Epidermal melanocyte (primary cell): ENCODE data around the gene PLPP3.

Experiments
- DNase-seq: peaks from one replicate; pipeline ENCODE4 v3.0.0; 2011; ENCODE audit warnings: low spot score; ENCODE audit not compliant: insufficient read length

The PLPP3 gene

DNA sequence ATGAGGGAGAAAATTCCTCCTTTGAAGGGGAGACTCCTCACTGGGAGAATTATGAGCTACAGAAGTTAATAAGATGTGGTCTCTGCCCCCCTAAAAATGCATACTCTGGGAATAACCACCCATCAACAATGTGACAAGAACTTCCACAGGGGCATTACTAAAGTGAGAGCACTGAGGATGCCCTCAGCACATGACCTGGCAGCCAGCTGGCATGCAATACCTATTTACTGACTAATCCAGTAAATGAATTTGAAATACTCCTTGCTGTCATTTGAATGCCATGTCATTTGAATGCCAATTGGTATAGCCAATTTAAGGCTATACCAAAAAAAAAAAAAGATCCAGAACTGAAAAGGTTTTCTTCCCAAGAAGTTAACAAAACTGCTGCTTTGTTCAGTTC is 30.8 kb downstream of the PLPP3 start:
- no peak for DNase-seq

DNA sequence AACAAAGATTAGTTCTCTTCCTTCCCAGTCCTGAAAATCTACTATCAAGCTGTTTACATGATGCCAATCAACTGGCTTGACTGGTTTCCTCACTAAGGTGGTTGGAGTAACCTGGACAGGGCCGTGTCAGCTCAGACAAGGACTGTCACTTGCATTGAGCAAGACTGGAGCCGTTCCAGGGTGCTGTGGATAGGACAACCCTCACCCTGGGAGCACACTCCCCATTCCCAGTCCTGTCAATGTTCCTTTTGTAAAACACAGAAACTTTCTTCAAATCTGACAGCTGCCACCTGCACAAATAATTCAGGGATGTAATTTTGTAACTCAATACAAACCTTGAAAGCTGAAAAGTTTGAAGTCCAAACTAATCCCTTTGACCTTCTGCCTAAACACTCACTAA is 31.4 kb downstream of the PLPP3 start:
- DNase-seq, result no peak

DNA sequence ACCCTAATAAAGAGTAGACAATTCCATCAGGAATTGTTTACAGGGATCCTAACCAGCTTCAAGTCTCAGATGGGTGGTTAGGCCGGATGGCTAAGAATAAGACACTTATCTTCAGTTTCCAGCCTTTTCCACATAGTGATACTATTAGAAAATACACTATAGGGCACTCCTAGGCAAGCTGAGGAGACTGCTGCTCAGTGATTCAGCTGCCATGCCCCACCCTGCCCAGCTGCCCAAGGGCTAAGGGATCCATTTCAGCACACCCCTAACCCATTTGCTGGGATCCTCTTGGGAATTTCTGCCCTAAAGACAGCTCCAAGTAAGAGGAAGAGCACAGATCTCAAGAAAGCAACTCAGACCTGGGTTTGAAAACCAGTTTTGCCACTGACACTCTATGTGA is 31.9 kb downstream of the PLPP3 start:
- DNase-seq, result no peak

DNA sequence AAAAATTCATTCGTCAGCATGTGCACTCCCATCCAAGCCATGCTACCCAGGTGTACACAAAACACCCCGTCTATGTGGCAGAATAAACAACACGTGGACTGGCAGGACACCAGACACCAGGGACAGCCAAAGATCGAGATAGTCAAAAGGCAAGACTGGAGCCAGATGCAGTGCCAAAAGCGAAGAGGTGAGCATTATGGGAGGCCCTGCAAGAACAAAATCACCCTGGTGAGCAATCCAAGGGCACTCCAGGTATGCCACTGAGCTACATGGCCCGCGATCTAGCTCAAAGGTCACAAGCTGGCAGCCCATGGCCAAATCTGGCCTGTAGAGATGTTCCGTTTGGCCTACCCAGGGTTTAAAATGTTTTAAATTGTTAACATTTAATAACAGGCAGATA is 33.7 kb downstream of the PLPP3 start:
- no peak for DNase-seq

DNA sequence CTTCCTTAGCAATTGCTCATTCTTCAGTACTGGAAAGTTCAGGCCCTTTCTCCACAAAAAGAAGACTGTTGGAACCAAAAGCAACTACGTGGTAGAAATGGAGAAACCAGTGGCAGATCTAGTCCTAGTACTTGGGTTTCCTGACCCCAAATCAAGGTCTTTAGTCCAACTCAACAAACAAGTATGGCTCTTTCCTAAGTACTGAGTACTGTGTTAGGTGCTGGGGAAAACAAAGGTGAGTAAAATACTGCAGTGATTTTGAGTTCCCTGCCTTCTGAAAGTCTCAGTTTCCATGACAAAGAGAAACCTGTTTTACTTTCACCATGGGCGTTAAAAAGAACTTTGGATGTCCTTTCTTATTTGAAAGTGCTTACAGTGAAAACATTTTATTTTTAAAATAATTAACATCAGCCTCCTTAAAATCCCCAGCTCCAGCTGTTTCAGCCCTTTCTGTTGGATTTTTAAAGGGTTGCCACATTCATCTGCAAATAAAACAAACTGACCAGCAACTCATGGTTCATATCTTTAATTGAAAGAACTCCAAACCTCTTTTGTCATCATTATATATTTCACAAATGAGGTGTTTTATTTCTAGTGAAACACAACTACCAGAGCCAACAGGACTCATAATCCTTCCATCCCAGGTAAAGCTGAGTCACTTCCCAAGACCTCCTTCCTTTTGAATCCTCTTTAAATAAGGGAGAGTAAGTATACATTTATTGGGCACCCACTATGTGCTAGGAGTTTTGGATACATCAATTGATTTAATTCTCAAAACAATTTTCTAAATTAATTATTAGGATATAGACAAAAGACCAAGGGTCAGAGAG is 35.4 kb downstream of the PLPP3 start:
- DNase-seq, result no peak

DNA sequence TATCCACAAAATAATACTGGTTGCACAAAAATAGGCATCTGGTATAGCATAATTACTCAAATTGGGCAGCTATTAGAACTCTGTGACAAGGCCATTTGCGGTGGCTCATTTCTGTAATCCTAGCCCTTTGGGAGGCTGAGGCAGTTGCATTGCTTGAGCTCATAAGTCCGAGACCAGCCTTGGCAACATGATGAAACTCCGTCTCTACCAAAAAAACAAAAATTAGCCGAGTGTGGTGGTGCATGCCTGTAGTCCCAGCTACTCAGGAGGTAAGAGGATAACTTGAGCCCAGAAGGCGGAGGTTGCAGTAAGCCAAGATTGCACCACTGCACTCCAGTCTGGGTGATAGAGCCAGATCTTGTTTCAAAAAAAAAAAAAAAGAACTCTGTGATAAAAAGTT is 36.7 kb downstream of the PLPP3 start:
- no peak for DNase-seq

DNA sequence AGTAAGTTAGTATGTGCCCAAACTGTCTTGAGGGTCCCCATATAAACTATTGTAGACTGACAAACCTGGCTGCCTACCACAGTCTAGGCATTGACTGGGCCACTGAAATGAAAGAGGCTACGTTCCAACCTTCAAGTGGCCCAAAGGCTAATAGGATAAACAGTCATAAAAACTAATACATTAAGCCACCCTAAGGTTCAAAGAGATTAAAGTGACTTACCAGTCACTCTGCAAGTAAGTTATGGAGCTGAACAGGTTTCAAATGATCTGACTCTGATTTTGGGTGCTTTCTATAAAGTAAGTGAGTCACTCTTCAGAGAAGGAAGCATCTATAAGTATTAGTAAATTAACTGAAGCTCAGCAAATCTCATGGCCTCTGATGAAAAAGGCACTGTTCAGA is 38.0 kb downstream of the PLPP3 start:
- DNase-seq, result no peak

DNA sequence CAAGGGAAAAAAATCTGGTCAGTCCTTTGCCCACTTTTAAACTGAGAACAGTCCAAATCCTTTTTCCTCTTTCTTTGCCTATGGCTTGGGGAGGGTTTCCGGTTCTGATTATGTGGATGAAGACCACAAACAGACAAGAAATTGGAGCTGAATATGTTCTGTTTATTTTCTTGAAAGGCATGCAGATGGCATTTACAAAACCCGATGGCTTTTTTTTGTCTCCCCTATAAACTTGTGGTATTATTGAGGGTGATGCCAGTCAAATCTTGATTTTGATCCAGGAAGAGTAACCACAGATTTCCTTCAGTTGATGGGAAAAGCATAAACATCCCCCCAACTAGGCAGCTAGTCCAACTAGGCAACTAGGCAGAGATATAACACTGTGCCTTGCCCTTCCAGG is 38.9 kb downstream of the PLPP3 start:
- no peak for DNase-seq

DNA sequence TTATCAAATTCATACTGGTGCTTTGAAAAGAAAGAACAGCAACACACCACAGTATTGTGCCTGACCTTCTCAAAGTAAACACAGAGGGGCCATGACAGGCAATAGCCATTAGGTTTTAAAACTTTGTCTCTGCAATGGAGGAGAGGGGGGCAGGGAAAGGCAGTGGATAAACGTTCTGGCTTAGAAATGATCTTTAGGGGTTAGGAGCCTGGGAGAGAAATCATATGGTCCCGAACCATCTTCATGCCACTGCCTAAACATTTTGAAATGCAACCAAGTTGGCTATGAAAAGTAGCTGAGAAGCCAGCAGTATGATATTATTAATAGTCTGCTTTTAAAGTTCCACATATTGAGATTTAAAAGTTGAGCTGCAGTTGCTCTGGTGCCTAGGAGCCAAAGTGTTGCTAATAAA is 39.8 kb downstream of the PLPP3 start:
- no peak for DNase-seq

DNA sequence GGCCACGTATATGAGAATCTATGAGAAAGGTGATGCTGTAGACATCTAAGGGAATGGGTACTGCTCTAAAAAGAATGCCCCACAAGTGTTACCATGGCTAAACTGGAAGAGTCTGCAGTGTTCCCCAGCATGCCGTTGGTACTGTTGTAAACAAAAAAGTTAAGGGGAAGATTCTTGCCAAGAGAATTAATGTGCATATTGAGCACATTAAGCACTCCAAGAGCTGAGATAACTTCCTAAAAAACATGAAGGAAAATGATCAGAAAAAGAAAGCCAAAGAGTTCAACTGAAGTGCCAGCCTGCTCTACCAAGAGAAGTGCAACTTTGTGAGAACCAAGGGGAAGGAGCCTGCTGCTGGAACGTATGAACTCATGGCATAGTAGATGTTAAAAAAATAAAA is 40.8 kb downstream of the PLPP3 start:
- no peak for DNase-seq

DNA sequence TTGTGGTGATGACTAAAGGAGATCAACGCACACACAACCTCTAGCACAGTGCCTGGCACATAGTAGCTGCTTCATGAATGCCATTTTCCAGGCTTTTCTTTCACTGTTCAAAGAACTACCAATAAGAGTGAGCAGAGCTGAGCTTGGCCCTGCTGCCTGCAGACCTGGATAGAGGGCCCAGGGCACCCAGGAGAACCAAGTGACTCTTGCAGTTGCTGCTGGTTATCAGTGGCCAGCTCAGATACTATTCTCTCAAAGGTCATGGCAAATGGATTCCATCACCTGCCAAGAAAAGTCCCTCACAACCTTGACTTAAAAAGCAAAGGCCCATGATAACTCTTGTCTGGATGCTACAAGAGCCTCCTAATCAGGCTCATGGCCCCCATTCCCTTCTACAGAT is 41.7 kb downstream of the PLPP3 start:
- no peak for DNase-seq

DNA sequence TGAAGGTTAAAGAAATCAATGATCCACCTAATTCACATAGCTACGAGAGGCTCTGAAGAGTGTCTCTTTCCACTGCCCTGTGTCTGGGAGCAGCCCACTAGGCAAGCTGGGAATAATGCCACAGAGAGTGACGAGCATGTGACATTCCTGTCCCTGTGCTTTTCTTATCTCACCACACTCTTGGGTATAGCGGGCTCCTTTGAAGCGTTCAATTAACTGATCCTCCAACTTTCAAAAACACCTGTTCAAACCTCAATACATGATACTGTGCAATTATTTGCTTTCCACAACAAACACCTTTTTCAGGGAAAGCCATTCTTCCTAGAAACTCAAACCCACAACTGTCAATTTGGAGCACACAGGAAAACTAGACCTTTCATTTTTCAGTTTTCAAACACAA is 43.4 kb downstream of the PLPP3 start:
- DNase-seq, result no peak

DNA sequence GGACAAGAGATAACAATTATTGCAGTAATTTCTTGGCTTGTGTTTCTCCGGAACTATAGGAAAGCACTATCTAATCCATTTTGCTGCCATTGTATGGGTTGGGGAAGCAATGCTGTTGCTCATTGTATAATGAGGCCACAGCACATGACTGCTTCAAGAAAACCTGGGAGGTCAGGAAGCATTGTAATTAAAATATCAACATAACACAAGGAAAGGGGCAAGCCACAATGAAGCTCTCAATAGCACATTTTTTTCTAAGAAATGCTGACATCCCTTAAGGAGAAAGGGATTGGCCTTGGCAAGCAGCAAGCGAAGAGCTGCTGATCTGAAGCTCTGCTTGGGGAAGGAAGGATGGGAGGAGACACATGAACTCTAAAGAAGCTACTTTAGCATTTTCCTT is 44.0 kb downstream of the PLPP3 start:
- no peak for DNase-seq

DNA sequence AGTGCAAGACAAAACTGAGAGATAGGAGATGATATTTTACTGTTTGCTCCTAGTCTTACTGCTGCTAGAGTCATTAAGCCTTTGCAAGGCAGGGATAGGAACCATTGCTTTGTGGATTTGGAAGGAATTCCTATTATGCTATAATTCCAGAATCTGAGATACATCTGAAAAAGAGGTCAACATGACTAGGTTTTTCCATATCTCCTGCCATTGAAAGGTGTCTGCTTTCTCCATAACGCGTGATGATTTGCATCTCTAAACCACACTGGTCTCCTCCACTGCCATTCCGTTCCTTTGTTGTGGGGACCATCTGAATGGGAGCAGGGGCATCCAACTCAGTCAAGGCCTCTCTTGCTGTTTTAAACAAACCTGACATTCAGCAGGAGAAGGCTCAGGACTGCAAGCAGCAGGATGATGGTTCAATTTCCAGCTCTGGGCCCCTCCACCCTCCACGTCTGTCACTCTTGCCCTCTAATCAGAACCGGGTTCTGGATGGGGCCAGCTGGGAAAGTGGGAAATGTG is 45.2 kb downstream of the PLPP3 start:
- no peak for DNase-seq

DNA sequence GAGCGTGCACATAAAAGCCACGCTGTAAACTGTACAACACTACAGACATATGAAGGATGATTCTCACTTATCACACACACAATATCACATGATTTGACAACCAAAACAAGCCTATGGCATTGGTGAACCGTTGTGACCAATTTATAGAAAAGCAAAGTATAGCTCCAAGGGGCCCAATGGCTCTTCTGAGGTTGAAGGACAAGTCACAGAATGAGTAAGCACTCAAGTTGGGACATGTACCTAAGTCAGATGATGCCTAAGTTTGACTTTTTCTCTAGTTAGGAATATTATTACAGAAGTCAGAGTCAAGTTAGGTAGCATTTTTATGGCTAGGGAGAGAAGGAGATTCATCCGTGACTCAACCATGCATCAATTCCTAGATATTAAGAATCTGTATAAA is 45.7 kb downstream of the PLPP3 start:
- no peak for DNase-seq

DNA sequence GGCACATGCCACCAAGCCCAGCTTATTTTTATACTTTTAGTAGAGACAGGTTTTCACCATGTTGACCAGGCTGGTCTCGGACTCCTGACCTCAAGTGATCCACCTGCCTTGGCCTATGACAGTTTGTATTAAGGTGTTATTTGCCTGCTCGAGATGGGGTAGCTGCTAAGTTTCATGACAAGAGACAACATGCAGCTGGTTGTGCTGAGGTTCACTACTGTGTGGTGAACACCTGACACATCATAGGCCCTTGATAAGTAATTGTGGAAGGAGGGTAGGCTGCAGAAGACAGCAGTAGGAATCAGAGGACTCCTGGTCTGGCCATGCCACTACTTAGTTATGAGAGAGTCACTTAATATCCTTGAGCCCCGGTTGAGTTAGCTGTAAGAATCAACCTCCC is 46.2 kb downstream of the PLPP3 start:
- no peak for DNase-seq

DNA sequence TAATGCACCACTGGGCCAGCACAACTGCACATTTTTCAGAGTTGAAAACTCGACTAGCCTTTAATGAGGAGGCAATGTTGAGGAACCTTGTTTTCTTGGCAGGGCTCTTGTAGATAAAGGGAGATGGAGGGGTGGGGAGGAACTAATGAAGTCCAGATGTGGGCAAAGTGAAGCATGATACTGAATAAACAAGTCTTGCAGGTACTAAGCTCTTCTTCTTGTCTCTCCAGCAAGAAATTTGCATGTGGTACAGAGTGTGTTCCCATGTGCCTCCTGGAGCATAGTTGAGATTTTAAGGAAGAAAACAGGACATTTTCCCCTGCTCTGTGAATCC is 47.0 kb downstream of the PLPP3 start:
- DNase-seq, result no peak

DNA sequence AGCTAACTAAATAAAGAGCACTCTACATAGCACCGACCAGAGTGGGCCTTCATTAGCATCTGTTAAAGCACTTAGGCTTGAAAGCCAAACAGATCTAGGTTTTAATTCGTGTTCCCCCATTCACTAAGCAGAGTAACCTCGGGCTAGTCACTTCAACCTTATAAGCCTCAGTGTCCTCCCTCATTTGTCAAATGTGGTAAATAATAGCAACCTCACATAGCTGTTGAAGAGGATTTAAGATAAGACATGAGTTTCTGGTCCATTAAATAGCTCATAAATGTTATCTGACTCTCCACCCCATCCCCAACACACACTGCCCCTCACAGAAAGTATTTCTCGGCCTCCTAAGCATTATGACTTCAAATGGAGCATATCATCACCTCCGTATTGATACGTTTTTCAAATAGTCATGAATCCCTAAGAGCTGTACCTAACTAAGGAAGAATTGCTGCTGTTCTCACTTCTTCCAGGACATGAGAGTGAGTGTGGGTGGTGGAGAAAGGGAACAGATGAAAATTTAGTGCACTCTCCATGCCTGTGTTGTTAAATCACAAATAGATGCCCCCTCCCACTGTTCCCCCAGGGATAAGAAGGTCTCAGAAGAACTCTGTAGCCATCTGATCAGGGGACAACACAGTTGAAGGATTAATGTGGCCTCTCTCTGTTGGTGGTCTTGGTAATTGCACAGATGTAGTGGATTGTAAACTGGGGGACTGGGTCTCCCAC is 47.6 kb downstream of the PLPP3 start:
- no peak for DNase-seq

DNA sequence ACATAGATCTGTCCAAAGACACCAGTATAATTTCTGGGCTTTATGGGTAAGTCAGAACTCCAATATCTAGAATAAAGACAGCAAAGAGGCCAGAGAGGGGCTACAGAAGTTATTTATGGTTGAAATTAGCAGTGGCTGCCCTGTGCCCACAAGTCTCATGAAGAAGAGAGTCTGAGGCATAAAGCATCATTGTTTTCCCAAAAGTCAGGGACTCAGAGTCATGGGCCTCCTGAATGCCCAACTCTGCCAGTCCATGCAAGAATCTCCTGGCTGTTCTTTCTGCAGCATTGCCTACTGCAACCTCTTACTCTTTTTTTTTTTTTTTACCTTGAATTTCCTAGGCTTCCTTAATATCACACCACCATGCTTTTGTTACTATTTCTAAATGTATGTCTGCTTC is 49.6 kb downstream of the PLPP3 start:
- DNase-seq, result no peak

DNA sequence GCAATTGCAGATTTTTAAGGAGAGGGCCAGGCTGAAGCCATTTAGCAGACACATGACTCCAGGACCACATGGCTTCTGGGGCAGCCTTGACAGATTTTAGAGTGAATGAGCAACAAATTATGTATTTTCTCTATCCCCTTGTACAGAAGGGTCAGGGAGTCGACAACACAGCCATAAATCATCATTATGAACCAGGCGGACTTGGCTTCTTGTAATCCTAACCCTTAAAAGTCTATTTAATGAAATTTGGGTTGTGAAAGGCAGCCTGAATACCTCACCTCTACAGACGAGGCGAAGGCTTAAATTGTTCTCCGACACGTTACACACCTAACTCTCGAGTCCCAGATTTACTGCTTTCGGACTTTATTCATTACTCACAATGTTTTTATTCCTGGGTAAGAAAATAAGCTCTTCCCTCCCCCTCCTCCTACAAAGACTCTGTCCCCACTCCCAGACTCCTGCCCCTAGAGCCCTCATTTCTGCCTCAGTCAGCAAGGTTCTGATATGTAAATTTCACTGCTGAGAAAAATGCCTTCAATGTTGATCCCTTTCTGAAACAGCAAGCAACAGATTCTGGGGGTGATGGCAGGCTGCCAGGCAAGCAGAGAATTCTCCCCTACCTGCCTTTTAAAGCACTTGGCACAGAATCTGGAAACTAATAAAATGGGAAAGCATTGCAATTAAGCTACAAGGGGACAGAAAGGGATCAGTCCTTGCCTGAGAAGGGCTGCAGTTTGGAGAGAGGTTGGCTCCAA is 51.6 kb downstream of the PLPP3 start:
- DNase-seq, result no peak

DNA sequence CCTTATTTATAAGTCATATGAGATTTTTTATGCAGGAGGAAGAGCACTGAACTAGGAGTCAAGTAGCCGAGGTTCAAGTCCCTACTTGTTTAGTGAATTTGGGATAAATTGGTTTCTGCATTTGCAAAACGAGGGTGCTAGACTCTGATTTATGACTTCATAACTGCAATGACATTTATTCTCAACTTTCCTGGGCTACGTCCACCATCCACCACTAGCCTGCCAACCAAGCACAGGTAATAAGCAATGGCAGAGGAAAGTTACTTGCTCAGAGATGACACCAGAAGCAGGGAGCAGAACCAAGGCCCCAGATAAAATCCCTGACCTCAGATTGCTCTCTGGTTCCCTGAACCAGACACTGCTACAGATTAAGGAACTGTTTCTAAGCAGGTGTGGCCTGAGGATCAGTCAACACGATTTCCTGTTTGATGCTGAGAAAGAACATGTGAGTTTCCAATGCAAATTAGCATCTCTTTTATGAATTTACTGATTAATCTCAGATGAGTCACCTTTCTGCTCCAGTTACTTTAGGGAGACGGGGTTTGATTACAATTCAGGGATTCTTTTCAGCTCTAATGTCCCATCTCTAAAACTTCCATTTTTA is 52.7 kb downstream of the PLPP3 start:
- no peak for DNase-seq

DNA sequence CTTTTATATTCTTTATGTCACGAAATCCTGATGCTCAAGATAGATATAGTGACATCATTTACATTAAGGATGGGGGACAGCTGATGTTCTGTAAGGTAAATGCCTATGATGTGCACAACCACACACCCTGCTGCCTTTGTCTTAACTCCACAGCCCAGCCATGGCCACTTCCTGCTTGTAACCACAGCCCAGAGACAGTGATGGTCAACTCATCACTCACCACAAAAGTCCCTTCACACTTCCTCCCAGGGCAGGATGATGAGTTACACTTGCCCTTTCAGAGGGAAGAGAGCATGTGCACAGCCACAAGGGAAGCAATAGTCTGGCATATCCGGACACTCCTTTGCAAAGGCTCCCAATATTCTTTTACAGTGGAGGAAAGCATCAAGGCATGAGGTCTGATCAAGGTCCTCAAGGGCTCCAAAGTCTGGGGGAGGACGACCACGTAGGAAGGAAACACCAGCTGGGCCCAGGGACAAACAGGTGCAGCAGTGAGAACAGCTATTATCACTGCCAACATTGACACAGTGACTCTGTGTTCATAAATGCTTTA is 53.8 kb downstream of the PLPP3 start:
- no peak for DNase-seq
